Right ventricle myocardium superior (tissue), 1 donor: ENCODE measurements around the gene PXT1. TPM values are rescaled to one million over a fixed set of nuclear protein-coding genes. Genes with fewer than 3 reads are reported as not detected.
A peak's percentile ranks its signal among the peaks of the same experiment; 100 is the strongest.

Experiments used
- ATAC-seq: fragments of 200-7000 bp; cut with Tn5 transposase; one replicate; pipeline ENCODE4 v1.9.1; 2020; ENCODE audit warnings: mild to moderate bottlenecking; ENCODE audit not compliant: poor library complexity
- DNase-seq: peaks from one replicate; pipeline ENCODE4 v3.0.0-alpha.2; 2020
- intact Hi-C: fragments of 100-400 bp; cut with DNase I; formaldehyde crosslinking; loops from one replicate; pipeline ENCODE4 v1.11.2; 2022
- total RNA-seq: library from RNA; stranded (reverse); fragmentation: NEBNext Ultra II Directional; extraction: Animal tissue kit (Norgen Biotek cat#: 25700); gene quantifications from one replicate; pipeline ENCODE4 v1.2.1, GENCODE V29; 2021
- donor health status: DM: no; HTN: yes; CAD: no; lungs with severe emphysema.

Gene PXT1
- total RNA-seq, 1 donor from 2014 or later, result 0.13 TPM

GRCh38 chr6:36360241-36361054 is 82.2 kb downstream of the PXT1 start:
- peak; percentile 95 for ATAC-seq
- intact Hi-C loops, result loop anchor here (5.0 kb wide), 1 partner anchor 58 kb away; no protein-coding TSS in a partner anchor

DNA sequence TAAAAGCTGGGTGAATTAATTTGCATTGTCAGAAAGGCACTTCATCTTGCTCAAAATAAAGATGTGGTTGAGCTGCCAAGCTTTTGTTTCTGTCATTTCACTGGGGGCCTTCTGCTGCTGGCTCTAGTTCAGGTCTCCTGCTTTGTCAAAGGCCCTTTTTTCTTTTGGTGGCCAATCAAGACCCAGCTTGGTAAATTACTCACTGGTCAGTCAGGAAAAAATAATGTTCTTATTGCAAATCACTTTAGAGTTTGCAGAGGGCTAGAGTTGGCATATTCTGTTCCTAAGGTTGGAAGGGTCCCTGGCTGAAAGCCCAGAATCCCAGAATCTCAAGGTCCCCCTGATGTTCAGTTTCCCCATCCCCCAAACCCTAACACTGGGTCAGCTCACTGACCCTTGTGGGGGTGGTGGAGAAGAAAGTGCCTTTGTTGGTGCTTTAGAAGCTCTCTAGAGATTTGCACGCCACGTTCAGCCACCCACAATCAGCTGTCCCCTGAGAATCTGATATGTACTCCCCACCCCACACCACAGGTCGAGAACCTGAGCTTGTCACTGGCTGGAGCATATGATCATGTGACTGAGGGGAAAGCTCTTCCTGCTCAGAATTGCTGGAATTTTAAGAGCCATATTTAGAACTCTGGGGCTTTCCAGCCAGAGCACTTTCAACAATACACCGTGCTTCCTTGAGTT is 84.3 kb downstream of the PXT1 start:
- intact Hi-C loops, result no loop called here
- ATAC-seq (no peak), DNase-seq (no peak)

More at GRCh38 chr6:36360241-36361054, 82.2 kb downstream of the PXT1 start:
- DNase-seq, result peak; percentile 88

GRCh38 chr6:36357872-36358225 is 84.8 kb downstream of the PXT1 start:
- ATAC-seq (no peak), DNase-seq (no peak)
- intact Hi-C loops, result no loop called here

- ATAC-seq (no peak), DNase-seq (no peak)
- intact Hi-C loops, result no loop called here
These were observed 86.8 kb downstream of the PXT1 start for GRCh38 chr6:36355819-36356218.

DNA sequence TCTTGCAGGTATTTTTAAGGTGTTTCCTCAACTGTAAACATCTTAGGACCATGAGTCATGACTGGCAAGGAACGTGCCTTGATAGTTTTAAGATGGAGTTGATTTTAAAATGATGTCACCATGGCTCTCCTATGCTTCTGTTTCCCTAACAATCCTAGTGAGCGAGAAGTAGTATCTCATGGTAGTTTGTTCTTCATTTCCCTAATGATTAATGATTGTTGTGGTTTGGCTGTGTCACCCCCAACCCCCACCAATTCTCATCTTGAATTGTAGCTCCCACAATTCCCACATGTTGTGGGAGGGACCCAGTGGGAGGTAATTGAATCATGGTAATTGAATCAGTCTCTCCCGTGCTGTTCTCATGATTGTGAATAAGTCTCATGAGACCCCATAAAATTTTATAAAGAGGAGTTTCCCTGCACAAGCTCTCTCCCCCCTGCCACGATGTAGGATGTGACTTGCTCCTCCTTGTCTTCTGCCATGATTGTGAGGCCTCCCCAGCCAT is 89.2 kb downstream of the PXT1 start:
- no peak for DNase-seq
- intact Hi-C loops, result no loop called here
- ATAC-seq, result no peak

DNA sequence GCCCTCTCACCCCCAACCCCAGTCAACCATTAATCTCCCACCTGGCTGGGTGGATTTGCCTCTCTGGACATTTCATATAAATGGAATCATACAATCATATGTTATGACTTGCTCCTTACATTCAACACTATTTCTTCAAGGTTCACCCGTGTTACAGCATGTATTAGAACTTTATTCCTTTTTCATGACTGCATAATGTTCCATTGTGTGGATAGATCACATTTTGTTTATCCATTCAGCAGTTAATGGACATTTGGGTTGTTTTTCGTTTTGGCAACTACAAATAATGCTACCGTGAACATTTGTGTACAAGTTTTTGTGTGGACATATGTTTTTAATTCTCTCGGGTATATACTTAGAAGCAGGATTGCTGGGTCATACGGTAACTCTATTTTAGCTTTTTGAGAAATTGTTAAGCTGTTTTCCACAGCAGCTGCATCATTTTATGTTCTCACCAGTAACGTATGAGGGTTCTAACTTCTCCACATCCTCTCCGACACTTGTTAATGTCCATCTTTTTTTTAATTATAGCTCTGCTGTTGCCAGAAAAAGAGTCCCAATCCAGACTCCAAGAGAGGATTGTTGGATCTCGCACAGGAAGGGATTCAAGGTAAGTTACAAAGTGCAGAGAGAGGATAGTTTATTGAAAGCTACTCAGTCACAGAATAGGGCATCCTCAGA is 90.0 kb downstream of the PXT1 start:
- intact Hi-C loops, result no loop called here
- no peak for DNase-seq
- ATAC-seq, result no peak

DNA sequence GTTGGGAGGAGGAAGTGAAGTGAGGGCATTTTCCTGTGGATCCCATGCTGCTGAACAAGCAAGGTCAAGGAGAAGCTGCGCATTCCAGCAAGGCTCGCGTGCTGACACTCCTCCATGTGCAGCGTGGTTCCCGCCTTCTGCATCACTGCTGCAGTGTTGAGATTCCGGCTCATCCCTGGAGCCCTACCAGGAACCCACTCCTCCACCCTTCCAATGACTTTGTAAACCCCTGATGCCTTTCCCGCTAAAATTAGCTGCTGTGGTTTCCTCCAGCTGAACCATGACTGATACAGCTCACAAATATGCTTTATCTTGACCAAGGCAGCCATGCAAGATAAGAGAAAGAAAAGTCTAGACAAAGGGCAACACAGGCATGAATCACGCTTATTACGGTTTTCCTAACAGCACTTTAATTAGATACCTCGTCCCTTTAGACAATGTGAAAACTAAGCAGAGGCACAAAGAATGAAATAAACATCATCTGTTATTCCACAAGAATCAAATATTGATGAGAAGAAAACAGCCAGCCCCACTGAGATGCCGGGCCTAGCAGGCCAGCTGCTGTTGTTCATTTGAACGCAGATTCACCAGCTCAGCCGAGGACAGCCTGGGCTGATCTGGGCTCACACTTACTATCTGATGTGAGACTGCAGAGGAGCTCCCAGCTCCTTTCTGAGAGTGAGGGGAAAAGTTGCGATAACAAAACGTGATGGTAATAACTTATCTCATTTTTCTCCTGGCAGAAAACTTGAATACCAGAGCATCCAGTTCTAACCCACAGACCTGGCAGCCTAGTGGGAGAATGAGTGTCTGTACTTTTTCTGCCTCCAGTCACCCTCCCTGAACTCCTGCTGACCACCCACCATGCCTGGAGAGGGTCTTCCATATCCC is 91.7 kb downstream of the PXT1 start:
- ATAC-seq (no peak), DNase-seq (no peak)
- intact Hi-C loops, result no loop called here

DNA sequence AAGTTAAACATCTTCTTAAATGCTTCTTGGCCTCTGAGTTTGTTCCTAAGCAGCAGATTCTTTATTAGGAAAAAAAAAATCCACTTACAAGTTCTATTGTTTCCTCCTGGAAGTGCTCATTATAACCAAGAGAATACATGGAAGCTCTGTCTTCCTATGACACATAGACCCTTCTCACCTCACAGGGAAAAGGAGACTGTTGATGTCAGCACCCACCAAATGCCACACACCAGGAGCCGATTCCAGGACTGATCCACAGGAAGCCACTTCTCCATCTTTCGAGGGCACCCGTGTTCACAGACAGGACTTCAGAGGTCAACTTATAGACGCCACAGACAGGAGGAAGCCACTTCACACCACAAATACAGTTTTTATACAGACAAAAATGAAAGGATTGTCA is 92.6 kb downstream of the PXT1 start:
- no peak for ATAC-seq
- intact Hi-C loops, result no loop called here
- no peak for DNase-seq

DNA sequence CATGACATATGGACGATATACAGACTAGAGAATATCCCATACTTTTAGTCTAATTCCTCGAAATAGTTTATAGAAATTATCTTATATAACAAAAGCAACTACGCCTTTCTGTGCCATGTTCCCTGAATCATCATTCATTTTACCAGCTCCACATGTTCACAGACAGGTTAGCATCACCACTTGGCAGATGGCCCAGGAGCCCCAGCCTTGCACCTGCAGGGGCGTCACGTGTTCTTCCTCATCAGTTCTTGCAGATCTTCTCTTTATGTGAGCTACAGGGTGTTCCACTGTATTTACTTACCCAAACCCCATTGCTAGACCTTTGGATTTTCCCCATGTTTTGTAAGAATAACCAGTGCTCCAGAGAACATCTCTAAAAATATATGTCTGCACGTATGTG is 93.4 kb downstream of the PXT1 start:
- DNase-seq, result no peak
- intact Hi-C loops, result no loop called here
- no peak for ATAC-seq

DNA sequence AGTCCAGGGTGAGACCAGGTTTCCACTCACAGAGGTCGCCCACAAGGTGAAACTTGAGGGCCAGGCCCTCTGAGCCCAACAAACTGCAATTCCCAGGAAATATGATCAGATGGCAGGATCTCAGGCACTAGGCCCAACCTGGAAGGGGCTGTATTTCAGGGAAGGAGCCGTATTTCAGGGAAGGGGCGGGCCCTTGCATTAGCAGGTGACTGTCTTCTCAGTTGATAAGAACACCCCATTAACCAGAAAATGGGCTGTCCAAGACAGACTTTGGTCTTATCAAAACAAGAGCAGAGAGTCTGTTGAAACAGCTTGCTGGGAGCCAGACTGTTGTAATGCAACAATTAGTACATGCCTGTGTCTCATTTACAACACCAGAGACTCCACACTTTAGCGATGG is 95.0 kb downstream of the PXT1 start:
- intact Hi-C loops, result no loop called here
- DNase-seq (no peak), ATAC-seq (no peak)

GRCh38 chr6:36346486-36347273 is 96.0 kb downstream of the PXT1 start:
- DNase-seq, result no peak
- no peak for ATAC-seq
- intact Hi-C loops, result no loop called here

GRCh38 chr6:36345681-36346466 is 96.8 kb downstream of the PXT1 start:
- DNase-seq, result no peak
- intact Hi-C loops, result no loop called here
- no peak for ATAC-seq

GRCh38 chr6:36343109-36343680 is 99.5 kb downstream of the PXT1 start:
- intact Hi-C loops, result no loop called here
- no peak for DNase-seq
- no peak for ATAC-seq

GRCh38 chr6:36340618-36341454 is 101.8 kb downstream of the PXT1 start:
- ATAC-seq, result peak; percentile 87
- intact Hi-C loops, result no loop called here
- DNase-seq, result peak; percentile 90
